ENCODE data around the gene IGSF22. TPM values are rescaled to one million over a fixed set of nuclear protein-coding genes. Genes with fewer than 3 reads are reported as not detected.

The IGSF22 gene
- total and polyA plus RNA-seq, 2 experiments from 2014 or later: 0.03 to 0.82 TPM

DNA sequence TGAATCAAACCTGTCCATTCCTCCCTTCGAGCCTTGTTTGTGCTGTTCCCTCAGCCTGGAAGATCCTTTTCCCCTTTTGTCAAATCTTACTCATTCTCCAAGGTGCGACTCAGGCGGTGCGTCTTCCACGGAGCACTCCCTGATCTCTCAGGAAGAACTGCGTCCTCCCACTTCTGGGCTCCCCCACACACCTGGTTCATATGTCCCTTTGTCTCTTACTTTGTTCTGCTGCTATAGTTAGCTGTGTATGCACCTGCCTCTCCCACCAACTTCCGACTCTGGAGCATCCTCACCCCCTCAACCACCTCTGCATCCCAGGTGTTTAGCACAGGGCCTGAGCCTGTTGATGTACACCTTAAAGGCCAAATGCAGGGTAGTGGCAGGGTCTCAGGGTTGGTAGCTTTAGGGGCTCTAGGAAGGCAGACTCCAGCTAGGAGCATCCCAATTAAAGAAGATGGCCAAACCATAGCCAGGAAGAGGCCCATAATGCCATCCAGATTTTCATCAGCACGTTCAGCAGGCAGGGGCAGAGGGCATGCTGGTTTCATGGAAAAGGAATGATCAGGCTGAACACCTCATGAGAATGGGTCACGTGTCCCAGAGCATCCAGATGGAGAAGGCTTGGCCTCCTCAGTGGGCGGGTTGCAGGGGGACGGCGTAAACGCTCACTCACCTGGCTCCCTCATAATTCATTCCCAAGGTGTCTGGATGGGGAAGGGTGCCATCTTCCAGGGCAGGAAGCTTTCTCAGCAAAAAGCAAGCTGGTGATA is 45.5 kb upstream of the IGSF22 start:
- TF ChIP-seq CTCF (IDR thresholded peaks at IDR 0.05; ENCODE audit: low read depth, low read length): no peak
- DNase-seq (ENCODE audit: low read depth in 1 of 2, low spot score in 1 of 2): no peak
- Histone ChIP-seq H3K27me3 (peaks cover 3% of the 10 kb centered on the region), H3K4me3 (no peak overlapping the region), H3K36me3 (no peaks in the 10 kb centered on the region), H3K27ac (no peak overlapping the region), H3K9me3 (ENCODE audit: low read depth) (no peaks in the 10 kb centered on the region), H3K4me1 (ENCODE audit: low read depth) (no peaks in the 10 kb centered on the region)

GRCh38 chr11:18770479-18771125 is 44.6 kb upstream of the IGSF22 start:
- Histone ChIP-seq H3K9me3 (ENCODE audit: low read depth) (no peaks in the 10 kb centered on the region), H3K4me1 (ENCODE audit: low read depth) (no peaks in the 10 kb centered on the region), H3K4me3 (no peak overlapping the region), H3K27me3 (peaks cover 3% of the 10 kb centered on the region), H3K36me3 (no peaks in the 10 kb centered on the region), H3K27ac (no peak overlapping the region)
- TF ChIP-seq CTCF (IDR thresholded peaks at IDR 0.05; ENCODE audit: low read depth, low read length): no peak
- DNase-seq (ENCODE audit: low read depth in 1 of 2, low spot score in 1 of 2): no peak

GRCh38 chr11:18769802-18770456 is 43.9 kb upstream of the IGSF22 start:
- no peak overlapping the region for H3K27ac ChIP-seq
- H3K9me3 ChIP-seq (ENCODE audit: low read depth): no peaks in the 10 kb centered on the region
- no peaks in the 10 kb centered on the region for H3K4me1 ChIP-seq (ENCODE audit: low read depth)
- TF ChIP-seq CTCF (IDR thresholded peaks at IDR 0.05; ENCODE audit: low read depth, low read length): no peak
- H3K27me3 ChIP-seq: peaks cover 3% of the 10 kb centered on the region
- no peak for DNase-seq (ENCODE audit: low read depth in 1 of 2, low spot score in 1 of 2)
- no peak overlapping the region for H3K4me3 ChIP-seq
- no peaks in the 10 kb centered on the region for H3K36me3 ChIP-seq

GRCh38 chr11:18768978-18769377 is 43.0 kb upstream of the IGSF22 start:
- no peak overlapping the region for H3K27ac ChIP-seq
- H3K9me3 ChIP-seq (ENCODE audit: low read depth): no peaks in the 10 kb centered on the region
- peaks cover 3% of the 10 kb centered on the region for H3K27me3 ChIP-seq
- TF ChIP-seq CTCF (IDR thresholded peaks at IDR 0.05; ENCODE audit: low read depth, low read length): no peak
- H3K4me1 ChIP-seq (ENCODE audit: low read depth): no peaks in the 10 kb centered on the region
- H3K36me3 ChIP-seq: no peaks in the 10 kb centered on the region
- DNase-seq (ENCODE audit: low read depth in 1 of 2, low spot score in 1 of 2): no peak
- no peak overlapping the region for H3K4me3 ChIP-seq

- Histone ChIP-seq H3K4me3 (no peak overlapping the region), H3K27ac (no peak overlapping the region), H3K27me3 (peaks cover 3% of the 10 kb centered on the region), H3K9me3 (ENCODE audit: low read depth) (no peaks in the 10 kb centered on the region), H3K36me3 (no peaks in the 10 kb centered on the region), H3K4me1 (ENCODE audit: low read depth) (no peaks in the 10 kb centered on the region)
- no peak for TF ChIP-seq CTCF (IDR thresholded peaks at IDR 0.05; ENCODE audit: low read depth, low read length)
- DNase-seq (ENCODE audit: low read depth in 1 of 2, low spot score in 1 of 2): no peak
Observed at GRCh38 chr11:18768472-18768901, 42.5 kb upstream of the IGSF22 start.

Measured in cardiac muscle cell (in vitro differentiated cells and primary cell).